SK-N-SH (cell line): ENCODE data around the gene SART1. TPM values are rescaled to one million over a fixed set of nuclear protein-coding genes. Genes with fewer than 3 reads are reported as not detected.

Experiments used
- CTCF ChIA-PET: fragments of 300-600, 350-600 bp; formaldehyde crosslinking; extraction: SDS; loops from one replicate; lab custom pipeline; 2021; lab: Yijun Ruan, JAX
- POLR2A ChIA-PET: fragments of 350-600 bp; sonication (Branson Sonifier 250); formaldehyde crosslinking; extraction: SDS; loops from one replicate; lab custom pipeline; 2020; ENCODE audit warnings: antibody characterized with exemption, inconsistent platforms; lab: Yijun Ruan, JAX
- DNase-seq: peaks from one replicate; pipeline ENCODE4 v3.0.0; 2012
- H2AFZ ChIP-seq: fragments of 200-600 bp; sonication (generic); 2 replicates; pipeline ENCODE4 v1.8.1; 2016; ENCODE audit warnings: antibody characterized with exemption, mild to moderate bottlenecking, low read depth
- H3F3A ChIP-seq: fragments of 200-600 bp; sonication (generic); replicated peaks from 2 replicates; pipeline ENCODE3; 2016; ENCODE audit warnings: antibody characterized with exemption, mild to moderate bottlenecking; ENCODE audit not compliant: insufficient read depth
- H3K27ac ChIP-seq, 2 experiments: fragments of 200-500 bp in 1 of 2; fragments of 200-600 bp in 1 of 2; sonication (Bioruptor generic) in 1 of 2; sonication (generic), shearing (Covaris generic) in 1 of 2; 2 replicates each; pipeline versions ENCODE4 v1.5.1 to v1.6.1; 2014 to 2016; ENCODE audit warnings: low read depth in 2 of 2, inconsistent platforms in 1 of 2, low read length in 1 of 2, mild to moderate bottlenecking in 1 of 2, mixed read lengths in 1 of 2
- H3K27me3 ChIP-seq: fragments of 200-600 bp; sonication (generic), shearing (Covaris generic); 2 replicates; pipeline ENCODE4 v1.6.1; 2016; ENCODE audit warnings: mixed run types; ENCODE audit not compliant: insufficient read depth
- H3K36me3 ChIP-seq, 2 experiments: fragments of 200-500 bp in 1 of 2; fragments of 200-600 bp in 1 of 2; sonication (Bioruptor generic) in 1 of 2; sonication (generic) in 1 of 2; replicated peaks in 1 of 2; 2 replicates each; pipeline versions ENCODE3 to v1.5.1; 2014 to 2016; ENCODE audit warnings: low read length in 1 of 2, mild to moderate bottlenecking in 1 of 2; ENCODE audit not compliant: insufficient read depth in 2 of 2, control insufficient read depth in 1 of 2
- H3K4me1 ChIP-seq, 2 experiments: fragments of 200-500 bp in 1 of 2; fragments of 200-600 bp in 1 of 2; sonication (Bioruptor generic) in 1 of 2; sonication (generic), shearing (Covaris generic) in 1 of 2; 2 replicates each; pipeline versions ENCODE4 v1.5.1 to v1.6.1; 2014 to 2016; ENCODE audit warnings: low read depth in 1 of 2, low read length in 1 of 2, mixed run types in 1 of 2; ENCODE audit not compliant: insufficient read depth in 2 of 2, control insufficient read depth in 1 of 2
- H3K4me2 ChIP-seq: fragments of 200-600 bp; sonication (generic), shearing (Covaris generic); 2 replicates; pipeline ENCODE4 v1.6.1; 2017; ENCODE audit warnings: mixed run types
- H3K4me3 ChIP-seq, 2 experiments: fragments of 200-500 bp in 1 of 2; fragments of 200-600 bp in 1 of 2; sonication (Bioruptor generic) in 1 of 2; sonication (generic), shearing (Covaris generic) in 1 of 2; 2 replicates each; pipeline versions ENCODE4 v1.5.1 to v1.8.1; 2014 to 2016; ENCODE audit warnings: low read depth in 2 of 2, inconsistent platforms in 1 of 2, low read length in 1 of 2, mild to moderate bottlenecking in 1 of 2, mixed read lengths in 1 of 2, moderate library complexity in 1 of 2
- H3K79me2 ChIP-seq: fragments of 200-600 bp; sonication (generic); 2 replicates; pipeline ENCODE4 v1.8.1; 2017; ENCODE audit warnings: mild to moderate bottlenecking; ENCODE audit not compliant: insufficient read depth
- H3K9ac ChIP-seq: fragments of 200-600 bp; sonication (generic); 2 replicates; pipeline ENCODE4 v1.6.1; 2017; ENCODE audit warnings: mixed run types
- H3K9me2 ChIP-seq: fragments of 200-600 bp; sonication (generic); 2 replicates; pipeline ENCODE4 v1.6.1; 2017; ENCODE audit warnings: mixed run types
- H3K9me3 ChIP-seq: fragments of 200-600 bp; sonication (generic); 2 replicates; pipeline ENCODE4 v1.6.1; 2017; ENCODE audit warnings: mixed run types, mild to moderate bottlenecking, moderate library complexity
- H4K20me1 ChIP-seq: fragments of 200-600 bp; sonication (generic); 2 replicates; pipeline ENCODE4 v1.6.1; 2017; ENCODE audit warnings: mild to moderate bottlenecking, mixed run types; ENCODE audit not compliant: insufficient read depth
- EZH2phosphoT487 ChIP-seq: fragments of 200-600 bp; sonication (generic); IDR thresholded peaks from 2 replicates; pipeline ENCODE4 v1.6.1; 2017; ENCODE audit warnings: low read depth, mixed run types, mild to moderate bottlenecking, antibody characterized with exemption, moderate library complexity, borderline replicate concordance
- FOSL2 ChIP-seq: IDR thresholded peaks from 2 replicates; pipeline ENCODE4 v1.4.0; 2012; ENCODE audit warnings: low read depth, mild to moderate bottlenecking, moderate library complexity, borderline replicate concordance
- FOXJ3 ChIP-seq: sonication (generic); formaldehyde crosslinking; IDR thresholded peaks from 2 replicates; pipeline ENCODE4 v1.5.1; 2020; ENCODE audit warnings: mild to moderate bottlenecking, missing genetic modification reagents
- GATA2 ChIP-seq: sonication (generic); formaldehyde crosslinking; IDR thresholded peaks from 2 replicates; pipeline ENCODE4 v1.5.0; 2020; ENCODE audit warnings: mild to moderate bottlenecking, missing genetic modification reagents
- JUND ChIP-seq: IDR thresholded peaks from 2 replicates; pipeline ENCODE4 v1.4.0; 2012
- MAX ChIP-seq: IDR thresholded peaks from 2 replicates; pipeline ENCODE4 v1.4.0; 2012; ENCODE audit warnings: low read depth
- MXI1 ChIP-seq: IDR thresholded peaks from 2 replicates; pipeline ENCODE4 v1.6.1; 2012; ENCODE audit warnings: mild to moderate bottlenecking, low read depth, low read length, improper control_type of control experiment
- NFIC ChIP-seq: IDR thresholded peaks from 2 replicates; pipeline ENCODE4 v1.4.0; 2012; ENCODE audit warnings: borderline replicate concordance
- RAD21 ChIP-seq: IDR thresholded peaks from 2 replicates; pipeline ENCODE4 v1.6.1; 2012; ENCODE audit warnings: mild to moderate bottlenecking, low read length
- RFX5 ChIP-seq: IDR thresholded peaks from 2 replicates; pipeline ENCODE4 v1.6.1; 2012; ENCODE audit warnings: mild to moderate bottlenecking, improper control_type of control experiment, low read length
- RXRA ChIP-seq: IDR thresholded peaks from 2 replicates; pipeline ENCODE4 v1.4.0; 2012; ENCODE audit warnings: low read depth, mild to moderate bottlenecking, borderline replicate concordance
- SIN3A ChIP-seq: IDR thresholded peaks from 2 replicates; pipeline ENCODE4 v1.6.1; 2012; ENCODE audit warnings: low read depth, mild to moderate bottlenecking, low read length, moderate library complexity, borderline replicate concordance
- USF2 ChIP-seq: fragments of 150-350 bp; IDR thresholded peaks from 2 replicates; pipeline ENCODE4 v1.6.1; 2017; ENCODE audit warnings: antibody characterized with exemption, low read length, low read depth, borderline replicate concordance
- YY1 ChIP-seq: IDR thresholded peaks from 2 replicates; pipeline ENCODE4 v1.4.0; 2012; ENCODE audit warnings: low read depth, mild to moderate bottlenecking
- WGBS: methylation state at CpG from one replicate; pipeline ENCODE4 v1.1.6; 2017; ENCODE audit warnings: low lambda C conversion rate; 5-methylcytosine and 5-hydroxymethylcytosine counted together
- polyA plus RNA-seq, 3 experiments: library from polyadenylated mRNA; depleted of rRNA; stranded (reverse); fragments of >200 nt; gene quantifications; 2 replicates each; pipeline ENCODE4 v1.2.3, GENCODE V29; 2012
- TF ChIP-seq, protein P1 (sequence below): fragments of 150-350 bp; IDR thresholded peaks from 2 replicates; pipeline ENCODE4 v1.6.1; 2016; ENCODE audit warnings: mild to moderate bottlenecking, low read depth, low read length
- TF ChIP-seq, protein P2 (sequence below): IDR thresholded peaks from 2 replicates; pipeline ENCODE4; 2012

SART1 gene
- polyA plus RNA-seq, 1 of the 3 experiments (the other 2 are of a cell fraction), result 73.6 TPM

DNA sequence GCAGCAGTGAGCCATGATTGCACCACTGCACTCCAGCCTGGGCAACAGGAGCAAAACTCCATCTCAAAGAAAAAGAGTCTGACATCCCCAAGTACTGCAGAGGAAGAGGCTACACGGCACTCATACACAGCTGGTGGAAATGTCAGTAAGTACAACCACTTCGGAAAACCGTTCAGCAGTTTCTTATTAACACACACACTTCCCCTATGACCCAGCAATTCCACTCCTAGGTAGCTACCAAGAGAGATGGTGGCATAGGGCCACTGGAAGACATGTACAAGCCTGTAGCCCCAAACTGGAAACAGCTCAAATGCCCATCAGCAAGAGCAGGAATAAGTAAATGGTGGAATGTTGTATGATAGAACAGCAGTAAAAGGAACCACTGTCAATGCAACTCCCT, 39.0 kb upstream of the SART1 start:
- H3K4me3 ChIP-seq, result no peak overlapping the region
- TF ChIP-seq RAD21 (no peak), GATA2 (CRISPR knock-in tag) (no peak), USF2 (no peak), FOXJ3 (CRISPR knock-in tag) (no peak), MXI1 (no peak), FOSL2 (no peak), MAX (no peak), RFX5 (no peak), RXRA (no peak), SIN3A (no peak), JUND (no peak), YY1 (no peak), NFIC (no peak), EZH2phosphoT487 (no peak)
- TF ChIP-seq, protein P1, sequence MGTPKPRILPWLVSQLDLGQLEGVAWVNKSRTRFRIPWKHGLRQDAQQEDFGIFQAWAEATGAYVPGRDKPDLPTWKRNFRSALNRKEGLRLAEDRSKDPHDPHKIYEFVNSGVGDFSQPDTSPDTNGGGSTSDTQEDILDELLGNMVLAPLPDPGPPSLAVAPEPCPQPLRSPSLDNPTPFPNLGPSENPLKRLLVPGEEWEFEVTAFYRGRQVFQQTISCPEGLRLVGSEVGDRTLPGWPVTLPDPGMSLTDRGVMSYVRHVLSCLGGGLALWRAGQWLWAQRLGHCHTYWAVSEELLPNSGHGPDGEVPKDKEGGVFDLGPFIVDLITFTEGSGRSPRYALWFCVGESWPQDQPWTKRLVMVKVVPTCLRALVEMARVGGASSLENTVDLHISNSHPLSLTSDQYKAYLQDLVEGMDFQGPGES, result no peak
- TF ChIP-seq, protein P2, sequence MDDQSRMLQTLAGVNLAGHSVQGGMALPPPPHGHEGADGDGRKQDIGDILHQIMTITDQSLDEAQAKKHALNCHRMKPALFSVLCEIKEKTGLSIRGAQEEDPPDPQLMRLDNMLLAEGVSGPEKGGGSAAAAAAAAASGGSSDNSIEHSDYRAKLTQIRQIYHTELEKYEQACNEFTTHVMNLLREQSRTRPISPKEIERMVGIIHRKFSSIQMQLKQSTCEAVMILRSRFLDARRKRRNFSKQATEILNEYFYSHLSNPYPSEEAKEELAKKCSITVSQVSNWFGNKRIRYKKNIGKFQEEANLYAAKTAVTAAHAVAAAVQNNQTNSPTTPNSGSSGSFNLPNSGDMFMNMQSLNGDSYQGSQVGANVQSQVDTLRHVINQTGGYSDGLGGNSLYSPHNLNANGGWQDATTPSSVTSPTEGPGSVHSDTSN, result no peak
- TF ChIP-seq, all 33 proteins: peak for 0
- Histone ChIP-seq H3K4me1 (peaks cover 14 to 26% of the 10 kb centered on the region in 2 experiments; a peak in 3 of 4 replicates), H4K20me1 (0 out of 2 replicates have a peak, but pooled peaks cover 4% of the 10 kb centered on the region), H3K4me2 (no peak overlapping the region), H3K9me2 (no peaks in the 10 kb centered on the region), H3K27ac (no peak overlapping the region), H3F3A (peaks cover 26% of the 10 kb centered on the region), H3K9me3 (no peaks in the 10 kb centered on the region), H2AFZ (no peak overlapping the region), H3K79me2 (peaks cover 41% of the 10 kb centered on the region), H3K36me3 (peaks cover 10 to 31% of the 10 kb centered on the region in 2 experiments), H3K9ac (no peak overlapping the region), H3K27me3 (no peaks in the 10 kb centered on the region)
- CTCF ChIA-PET, result interaction anchor here (0.7 to 5.5 kb wide), 5 partner anchors 10 to 100 kb away, joined by 3 to 22 read pairs (median 6); partner anchors contain the start of gene FIBP
- POLR2A ChIA-PET, result interaction anchor here (1.2 kb wide), 1 partner anchor 52 kb away, joined by 3 read pairs; no protein-coding TSS in a partner anchor
- 96% methylated on average over 3 of the region's 3 CpGs for WGBS
- DNase-seq, result no peak
